Endothelial cell of umbilical vein (primary cell): ENCODE results near the gene LAMB3. TPM values are rescaled to one million over a fixed set of nuclear protein-coding genes. Genes with fewer than 3 reads are reported as not detected.

ENCODE experiments used
- BruUV-seq: library from RNA; stranded (reverse); fragments of 400-500 nt; replicated peaks from 2 replicates; lab custom pipeline; 2021; lab: Mats Ljungman, UMichigan
- CTCF ChIA-PET: fragments of 300-600, 350-600 bp; sonication (Branson Sonifier 250); formaldehyde crosslinking; loops from one replicate; lab custom pipeline; 2021; ENCODE audit warnings: antibody characterized with exemption, inconsistent platforms; lab: Charles Lee
- POLR2A ChIA-PET: fragments of 300-600, 350-600 bp; sonication (Branson Sonifier 250); formaldehyde crosslinking; loops from one replicate; lab custom pipeline; 2021; ENCODE audit warnings: antibody characterized with exemption, inconsistent platforms; lab: Charles Lee
- DNase-seq: peaks from one replicate; pipeline ENCODE4 v3.0.0-alpha.2; 2011; ENCODE audit warnings: low read depth, low spot score
- FAIRE-seq: peaks from 2 replicates; lab custom pipeline; 2011; peaks lifted over from hg19 to GRCh38; lab: Jason Lieb, UNC
- H2AFZ ChIP-seq: 2 replicates; pipeline ENCODE4 v1.6.0; 2012; ENCODE audit warnings: low read depth, low read length, control low read depth, inconsistent platforms
- H3K27ac ChIP-seq: 2 replicates; pipeline ENCODE4 v1.5.1; 2011; ENCODE audit warnings: low read depth, mild to moderate bottlenecking, control low read depth, low read length, moderate library complexity; ENCODE audit not compliant: insufficient read depth
- H3K27me3 ChIP-seq, 2 experiments: 2 replicates each; pipeline versions ENCODE4 v1.6.0 to v1.6.1; 2011; ENCODE audit warnings: low read length in 2 of 2, mixed read lengths in 1 of 2; ENCODE audit not compliant: control insufficient read depth in 2 of 2, insufficient read depth in 2 of 2
- H3K36me3 ChIP-seq, 2 experiments: 2 replicates in 1 of 2; 3 replicates in 1 of 2; pipeline ENCODE4 v1.5.1; 2011; ENCODE audit warnings: low read length in 2 of 2, mild to moderate bottlenecking in 1 of 2, moderate library complexity in 1 of 2; ENCODE audit not compliant: control insufficient read depth in 2 of 2, insufficient read depth in 2 of 2; ENCODE audit errors: extremely low read depth in 1 of 2
- H3K4me1 ChIP-seq: 3 replicates; pipeline ENCODE4 v1.5.1; 2011; ENCODE audit warnings: mild to moderate bottlenecking, low read length; ENCODE audit not compliant: control insufficient read depth, insufficient read depth; ENCODE audit errors: extremely low read depth
- H3K4me2 ChIP-seq: 2 replicates; pipeline ENCODE4 v1.6.1; 2011; ENCODE audit warnings: low read length, control low read depth, mixed read lengths; ENCODE audit not compliant: insufficient read depth
- H3K4me3 ChIP-seq, 3 experiments: fragments of 200-600 bp in 1 of 3; sonication (generic), shearing (Covaris generic) in 1 of 3; replicated peaks in 1 of 3; 2 replicates each; pipeline ENCODE4 v1.5.1; 2011 to 2016; ENCODE audit warnings: control low read depth in 3 of 3, low read length in 3 of 3, mild to moderate bottlenecking in 2 of 3, inconsistent platforms in 1 of 3, low read depth in 1 of 3, moderate library complexity in 1 of 3; ENCODE audit not compliant: insufficient read depth in 1 of 3
- H3K79me2 ChIP-seq: 2 replicates; pipeline ENCODE4 v1.6.0; 2012; ENCODE audit warnings: low read length, inconsistent platforms; ENCODE audit not compliant: control insufficient read depth, insufficient read depth
- H3K9ac ChIP-seq: replicated peaks from 2 replicates; pipeline ENCODE3; 2011; ENCODE audit warnings: low read length, control low read depth; ENCODE audit not compliant: insufficient read depth; ENCODE audit errors: extremely low read depth
- H3K9me1 ChIP-seq: replicated peaks from 3 replicates; pipeline ENCODE4 v1.6.0; 2011; ENCODE audit warnings: mild to moderate bottlenecking, low read length; ENCODE audit not compliant: control insufficient read depth, insufficient read depth; ENCODE audit errors: extremely low read depth
- H3K9me3 ChIP-seq: replicated peaks from 2 replicates; pipeline ENCODE4 v1.5.1; 2012; ENCODE audit warnings: low read length, inconsistent platforms; ENCODE audit not compliant: control insufficient read depth, insufficient read depth
- H4K20me1 ChIP-seq: replicated peaks from 2 replicates; pipeline ENCODE3; 2011; ENCODE audit warnings: mild to moderate bottlenecking, low read length; ENCODE audit not compliant: control insufficient read depth, insufficient read depth; ENCODE audit errors: extremely low read depth
- EZH2 ChIP-seq: IDR thresholded peaks from 2 replicates; pipeline ENCODE4 v1.6.1; 2012; ENCODE audit warnings: borderline replicate concordance, low read depth, mild to moderate bottlenecking, moderate library complexity, low read length, inconsistent platforms; ENCODE audit not compliant: severe bottlenecking
- FOS ChIP-seq: IDR thresholded peaks from 2 replicates; pipeline ENCODE4 v1.6.1; 2011; ENCODE audit warnings: mild to moderate bottlenecking, low read length, moderate library complexity, borderline replicate concordance; ENCODE audit not compliant: insufficient read depth
- GATA2 ChIP-seq: IDR thresholded peaks from 2 replicates; pipeline ENCODE4 v1.7.0; 2011; ENCODE audit warnings: low read depth, mild to moderate bottlenecking, moderate library complexity, mixed read lengths, low read length; ENCODE audit not compliant: insufficient read length, insufficient read depth
- JUN ChIP-seq: IDR thresholded peaks from 2 replicates; pipeline ENCODE4 v1.6.1; 2011; ENCODE audit warnings: borderline replicate concordance, low read depth; ENCODE audit not compliant: insufficient read length, insufficient read depth
- MYC ChIP-seq: IDR thresholded peaks from one replicate; pipeline ENCODE4 v1.6.1; 2011; ENCODE audit warnings: mild to moderate bottlenecking, low read depth, low read length
- POLR2A ChIP-seq: IDR thresholded peaks from 2 replicates; pipeline ENCODE4 v1.6.1; 2012; ENCODE audit warnings: low read depth, mild to moderate bottlenecking, control low read depth, low read length
- POLR2AphosphoS5 ChIP-seq: IDR thresholded peaks from 2 replicates; pipeline ENCODE4 v1.6.1; 2012; ENCODE audit warnings: low read depth, mild to moderate bottlenecking, control low read depth, low read length, moderate library complexity; ENCODE audit not compliant: insufficient read depth
- dilution Hi-C: fragments of 300-500 bp; cut with MboI; formaldehyde crosslinking; loops from one replicate; pipeline ENCODE4 v1.15.0; 2019; ENCODE audit warnings: low sequenced_read_pairs; ENCODE audit not compliant: extremely low pct_ligation_motif_present
- intact Hi-C: fragments of 100-400 bp; cut with micrococcal nuclease; formaldehyde crosslinking; loops from one replicate; pipeline ENCODE4 v1.10.0; 2022
- polyA plus RNA-seq, 4 experiments: library from polyadenylated mRNA; depleted of rRNA in 3 of 4; stranded (reverse) in 3 of 4; unstranded in 1 of 4; fragments of >200 nt; gene quantifications; 2 replicates each; pipeline versions ENCODE4 v1.2.1 to v1.2.3, GENCODE V29; 2011 to 2012; ENCODE audit warnings: missing spikeins in 1 of 4
- total RNA-seq: library from RNA; stranded (reverse); gene quantifications from 2 replicates; pipeline ENCODE4 v1.2.3, GENCODE V29; 2021
- TF ChIP-seq, protein P1 (sequence below), 2 donors: IDR thresholded peaks; 1 replicate in 1 of 2; 2 replicates in 1 of 2; pipeline ENCODE4 v1.5.1; 2011; ENCODE audit warnings: low read length in 2 of 2, mild to moderate bottlenecking in 2 of 2, moderate library complexity in 2 of 2, control low read depth in 1 of 2, inconsistent platforms in 1 of 2, low read depth in 1 of 2; ENCODE audit not compliant: insufficient read depth in 1 of 2; ENCODE audit errors: extremely low read depth in 1 of 2
- TF ChIP-seq, protein P2 (sequence below): IDR thresholded peaks from 2 replicates; pipeline ENCODE4 v1.6.1; 2011; ENCODE audit not compliant: insufficient read depth, insufficient read length

LAMB3 gene
- total and polyA plus RNA-seq, 2 donors (not counting 3 experiments of a cell fraction or from before 2014, with no cell fraction given): 2.6 to 3.1 TPM

GRCh38 chr1:209675565-209676154 lies 23.4 kb upstream of the LAMB3 start:
- Histone ChIP-seq H3K9ac (no peak overlapping the region), H3K4me3 (peak overlapping the region in 1 of 3 experiments; percentile 28), H3K27me3 (peaks cover 37 to 70% of the 10 kb centered on the region in 2 experiments), H3K9me1 (no peaks in the 10 kb centered on the region), H4K20me1 (no peaks in the 10 kb centered on the region), H3K4me1 (peaks cover 6% of the 10 kb centered on the region), H3K79me2 (no peaks in the 10 kb centered on the region), H2AFZ (peak overlapping the region; percentile 70), H3K4me2 (peak overlapping the region; percentile 47), H3K36me3 (no peaks in the 10 kb centered on the region), H3K9me3 (no peaks in the 10 kb centered on the region), H3K27ac (no peak overlapping the region)
- TF ChIP-seq FOS (no peak), GATA2 (no peak), EZH2 (no peak), POLR2A (no peak), POLR2AphosphoS5 (no peak), JUN (no peak), MYC (no peak)
- TF ChIP-seq, protein P1, sequence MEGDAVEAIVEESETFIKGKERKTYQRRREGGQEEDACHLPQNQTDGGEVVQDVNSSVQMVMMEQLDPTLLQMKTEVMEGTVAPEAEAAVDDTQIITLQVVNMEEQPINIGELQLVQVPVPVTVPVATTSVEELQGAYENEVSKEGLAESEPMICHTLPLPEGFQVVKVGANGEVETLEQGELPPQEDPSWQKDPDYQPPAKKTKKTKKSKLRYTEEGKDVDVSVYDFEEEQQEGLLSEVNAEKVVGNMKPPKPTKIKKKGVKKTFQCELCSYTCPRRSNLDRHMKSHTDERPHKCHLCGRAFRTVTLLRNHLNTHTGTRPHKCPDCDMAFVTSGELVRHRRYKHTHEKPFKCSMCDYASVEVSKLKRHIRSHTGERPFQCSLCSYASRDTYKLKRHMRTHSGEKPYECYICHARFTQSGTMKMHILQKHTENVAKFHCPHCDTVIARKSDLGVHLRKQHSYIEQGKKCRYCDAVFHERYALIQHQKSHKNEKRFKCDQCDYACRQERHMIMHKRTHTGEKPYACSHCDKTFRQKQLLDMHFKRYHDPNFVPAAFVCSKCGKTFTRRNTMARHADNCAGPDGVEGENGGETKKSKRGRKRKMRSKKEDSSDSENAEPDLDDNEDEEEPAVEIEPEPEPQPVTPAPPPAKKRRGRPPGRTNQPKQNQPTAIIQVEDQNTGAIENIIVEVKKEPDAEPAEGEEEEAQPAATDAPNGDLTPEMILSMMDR (IDR thresholded peaks at IDR 0.05; ENCODE audit: extremely low read depth in 1 of 2, insufficient read depth in 1 of 2, low read depth in 1 of 2, low read length in 2 of 2): no peak
- TF ChIP-seq, protein P2, sequence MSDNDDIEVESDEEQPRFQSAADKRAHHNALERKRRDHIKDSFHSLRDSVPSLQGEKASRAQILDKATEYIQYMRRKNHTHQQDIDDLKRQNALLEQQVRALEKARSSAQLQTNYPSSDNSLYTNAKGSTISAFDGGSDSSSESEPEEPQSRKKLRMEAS: no peak
- peak; percentile 41 for DNase-seq
- ChIA-PET CTCF (interaction anchor here (0.9 to 3.4 kb wide), 12 partner anchors 15 to 220 kb away, joined by 3 to 14 read pairs (median 4); no protein-coding TSS in a partner anchor), POLR2A (interaction anchor here (0.6 to 1.7 kb wide), 2 partner anchors 23 to 40 kb away, joined by 3 to 4 read pairs; no protein-coding TSS in a partner anchor)
- BruUV-seq: no TSS peak
- intact Hi-C loops (no loop called here), dilution Hi-C loops (loop anchor here (25.0 kb wide), 1 partner anchor 88 kb away; the partner anchor contains the start of gene CAMK1G)
- peak; percentile 8 for FAIRE-seq
